SK-N-SH treated with all-trans-retinoic acid at 6 μM for 48 hours (cell line): Measurements from ENCODE around the gene ADAMTSL3.
"Not testable (repeated sequence)": the region's sequence is repeated elsewhere in the genome, so short reads cannot be mapped to it uniquely, and the experiment has no call there.

Source experiments
- ARNTL ChIP-seq: fragments of 450-650 bp; formaldehyde crosslinking; IDR thresholded peaks from 2 replicates; pipeline ENCODE4 v1.5.0; 2020; ENCODE audit warnings: low read depth, mild to moderate bottlenecking, moderate library complexity, borderline replicate concordance
- CSDC2 ChIP-seq: fragments of 250-450 bp; sonication (Bioruptor Pico); IDR thresholded peaks from 2 replicates; pipeline ENCODE4 v1.5.0; 2020; ENCODE audit warnings: mild to moderate bottlenecking, moderate library complexity
- TOX ChIP-seq: fragments of 250-450 bp; sonication (Bioruptor Pico); IDR thresholded peaks from 2 replicates; pipeline ENCODE4 v1.8.0; 2021; ENCODE audit warnings: mild to moderate bottlenecking, moderate library complexity, borderline replicate concordance
- ZNF565 ChIP-seq: fragments of 450-650 bp; formaldehyde crosslinking; conservative IDR thresholded peaks from 2 replicates; pipeline ENCODE4 v1.5.0; 2020; ENCODE audit warnings: low read depth, mild to moderate bottlenecking, moderate library complexity

DNA sequence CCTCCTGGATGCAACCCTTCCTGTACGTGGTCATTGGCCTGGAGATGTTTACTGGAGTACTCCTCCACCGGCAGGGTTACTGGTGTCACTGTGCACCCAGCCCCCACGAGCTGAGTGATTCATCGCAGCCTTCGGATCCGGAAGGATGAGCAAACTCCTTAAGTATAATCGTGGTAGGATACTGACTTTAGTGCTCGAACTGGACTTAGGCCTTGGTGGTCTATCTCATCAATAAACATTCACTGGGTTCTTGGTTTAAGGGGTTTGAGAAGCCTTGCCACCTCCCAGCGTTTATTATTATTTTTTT is 426.8 kb downstream of the ADAMTSL3 start:
- TF ChIP-seq ZNF565; CSDC2 (CRISPR knock-in tag); ARNTL (CRISPR knock-in tag); TOX (CRISPR knock-in tag): not testable (repeated sequence)
